GM12892 (cell line): ENCODE data around the gene SLC25A5.

Experiments used
- DNase-seq: peaks from one replicate; pipeline ENCODE4 v3.0.0; 2011; ENCODE audit not compliant: insufficient read length
- FAIRE-seq: peaks from 2 replicates; lab custom pipeline; 2011; peaks lifted over from hg19 to GRCh38; lab: Jason Lieb, UNC
- POLR2A ChIP-seq: IDR thresholded peaks from 2 replicates; pipeline ENCODE4 v1.6.1; 2011; ENCODE audit warnings: low read depth, low read length, control low read depth
- POLR2AphosphoS5 ChIP-seq: IDR thresholded peaks from 2 replicates; pipeline ENCODE4 v1.6.1; 2011; ENCODE audit warnings: low read depth, low read length, control low read depth
- TAF1 ChIP-seq: IDR thresholded peaks from 2 replicates; pipeline ENCODE4 v1.6.1; 2011; ENCODE audit warnings: low read depth, mild to moderate bottlenecking, control low read depth, low read length, borderline replicate concordance

The SLC25A5 gene

GRCh38 chrX:119518371-119518770 lies 50.1 kb downstream of the SLC25A5 start:
- DNase-seq (no peak), FAIRE-seq (no peak)
- no peak for TF ChIP-seq TAF1
- TF ChIP-seq POLR2A, result no peak
- no peak for TF ChIP-seq POLR2AphosphoS5
